Endothelial cell of umbilical vein (primary cell): ENCODE data around the gene NDUFS8. TPM values are rescaled to one million over a fixed set of nuclear protein-coding genes. Genes with fewer than 3 reads are reported as not detected.

Experiments used
- BruUV-seq: library from RNA; stranded (reverse); fragments of 400-500 nt; replicated peaks from 2 replicates; lab custom pipeline; 2021; lab: Mats Ljungman, UMichigan
- CTCF ChIA-PET: fragments of 300-600, 350-600 bp; sonication (Branson Sonifier 250); formaldehyde crosslinking; loops from one replicate; lab custom pipeline; 2021; ENCODE audit warnings: antibody characterized with exemption, inconsistent platforms; lab: Charles Lee
- POLR2A ChIA-PET: fragments of 300-600, 350-600 bp; sonication (Branson Sonifier 250); formaldehyde crosslinking; loops from one replicate; lab custom pipeline; 2021; ENCODE audit warnings: antibody characterized with exemption, inconsistent platforms; lab: Charles Lee
- DNase-seq: peaks from one replicate; pipeline ENCODE4 v3.0.0-alpha.2; 2011; ENCODE audit warnings: low read depth, low spot score
- FAIRE-seq: peaks from 2 replicates; lab custom pipeline; 2011; peaks lifted over from hg19 to GRCh38; lab: Jason Lieb, UNC
- H2AFZ ChIP-seq: 2 replicates; pipeline ENCODE4 v1.6.0; 2012; ENCODE audit warnings: low read depth, low read length, control low read depth, inconsistent platforms
- H3K27ac ChIP-seq: 2 replicates; pipeline ENCODE4 v1.5.1; 2011; ENCODE audit warnings: low read depth, mild to moderate bottlenecking, control low read depth, low read length, moderate library complexity; ENCODE audit not compliant: insufficient read depth
- H3K27me3 ChIP-seq, 2 experiments: 2 replicates each; pipeline versions ENCODE4 v1.6.0 to v1.6.1; 2011; ENCODE audit warnings: low read length in 2 of 2, mixed read lengths in 1 of 2; ENCODE audit not compliant: control insufficient read depth in 2 of 2, insufficient read depth in 2 of 2
- H3K36me3 ChIP-seq, 2 experiments: 2 replicates in 1 of 2; 3 replicates in 1 of 2; pipeline ENCODE4 v1.5.1; 2011; ENCODE audit warnings: low read length in 2 of 2, mild to moderate bottlenecking in 1 of 2, moderate library complexity in 1 of 2; ENCODE audit not compliant: control insufficient read depth in 2 of 2, insufficient read depth in 2 of 2; ENCODE audit errors: extremely low read depth in 1 of 2
- H3K4me1 ChIP-seq: 3 replicates; pipeline ENCODE4 v1.5.1; 2011; ENCODE audit warnings: mild to moderate bottlenecking, low read length; ENCODE audit not compliant: control insufficient read depth, insufficient read depth; ENCODE audit errors: extremely low read depth
- H3K4me2 ChIP-seq: 2 replicates; pipeline ENCODE4 v1.6.1; 2011; ENCODE audit warnings: low read length, control low read depth, mixed read lengths; ENCODE audit not compliant: insufficient read depth
- H3K4me3 ChIP-seq, 3 experiments: fragments of 200-600 bp in 1 of 3; sonication (generic), shearing (Covaris generic) in 1 of 3; replicated peaks in 1 of 3; 2 replicates each; pipeline ENCODE4 v1.5.1; 2011 to 2016; ENCODE audit warnings: control low read depth in 3 of 3, low read length in 3 of 3, mild to moderate bottlenecking in 2 of 3, inconsistent platforms in 1 of 3, low read depth in 1 of 3, moderate library complexity in 1 of 3; ENCODE audit not compliant: insufficient read depth in 1 of 3
- H3K79me2 ChIP-seq: 2 replicates; pipeline ENCODE4 v1.6.0; 2012; ENCODE audit warnings: low read length, inconsistent platforms; ENCODE audit not compliant: control insufficient read depth, insufficient read depth
- H3K9ac ChIP-seq: replicated peaks from 2 replicates; pipeline ENCODE3; 2011; ENCODE audit warnings: low read length, control low read depth; ENCODE audit not compliant: insufficient read depth; ENCODE audit errors: extremely low read depth
- H3K9me1 ChIP-seq: replicated peaks from 3 replicates; pipeline ENCODE4 v1.6.0; 2011; ENCODE audit warnings: mild to moderate bottlenecking, low read length; ENCODE audit not compliant: control insufficient read depth, insufficient read depth; ENCODE audit errors: extremely low read depth
- H3K9me3 ChIP-seq: replicated peaks from 2 replicates; pipeline ENCODE4 v1.5.1; 2012; ENCODE audit warnings: low read length, inconsistent platforms; ENCODE audit not compliant: control insufficient read depth, insufficient read depth
- H4K20me1 ChIP-seq: replicated peaks from 2 replicates; pipeline ENCODE3; 2011; ENCODE audit warnings: mild to moderate bottlenecking, low read length; ENCODE audit not compliant: control insufficient read depth, insufficient read depth; ENCODE audit errors: extremely low read depth
- CTCF ChIP-seq, 2 donors: IDR thresholded peaks; 1 replicate in 1 of 2; 2 replicates in 1 of 2; pipeline ENCODE4 v1.5.1; 2011; ENCODE audit warnings: low read length in 2 of 2, mild to moderate bottlenecking in 2 of 2, moderate library complexity in 2 of 2, control low read depth in 1 of 2, inconsistent platforms in 1 of 2, low read depth in 1 of 2; ENCODE audit not compliant: insufficient read depth in 1 of 2; ENCODE audit errors: extremely low read depth in 1 of 2
- EZH2 ChIP-seq: IDR thresholded peaks from 2 replicates; pipeline ENCODE4 v1.6.1; 2012; ENCODE audit warnings: borderline replicate concordance, low read depth, mild to moderate bottlenecking, moderate library complexity, low read length, inconsistent platforms; ENCODE audit not compliant: severe bottlenecking
- FOS ChIP-seq: IDR thresholded peaks from 2 replicates; pipeline ENCODE4 v1.6.1; 2011; ENCODE audit warnings: mild to moderate bottlenecking, low read length, moderate library complexity, borderline replicate concordance; ENCODE audit not compliant: insufficient read depth
- GATA2 ChIP-seq: IDR thresholded peaks from 2 replicates; pipeline ENCODE4 v1.7.0; 2011; ENCODE audit warnings: low read depth, mild to moderate bottlenecking, moderate library complexity, mixed read lengths, low read length; ENCODE audit not compliant: insufficient read length, insufficient read depth
- JUN ChIP-seq: IDR thresholded peaks from 2 replicates; pipeline ENCODE4 v1.6.1; 2011; ENCODE audit warnings: borderline replicate concordance, low read depth; ENCODE audit not compliant: insufficient read length, insufficient read depth
- MYC ChIP-seq: IDR thresholded peaks from one replicate; pipeline ENCODE4 v1.6.1; 2011; ENCODE audit warnings: mild to moderate bottlenecking, low read depth, low read length
- POLR2A ChIP-seq: IDR thresholded peaks from 2 replicates; pipeline ENCODE4 v1.6.1; 2012; ENCODE audit warnings: low read depth, mild to moderate bottlenecking, control low read depth, low read length
- POLR2AphosphoS5 ChIP-seq: IDR thresholded peaks from 2 replicates; pipeline ENCODE4 v1.6.1; 2012; ENCODE audit warnings: low read depth, mild to moderate bottlenecking, control low read depth, low read length, moderate library complexity; ENCODE audit not compliant: insufficient read depth
- dilution Hi-C: fragments of 300-500 bp; cut with MboI; formaldehyde crosslinking; loops from one replicate; pipeline ENCODE4 v1.15.0; 2019; ENCODE audit warnings: low sequenced_read_pairs; ENCODE audit not compliant: extremely low pct_ligation_motif_present
- intact Hi-C: fragments of 100-400 bp; cut with micrococcal nuclease; formaldehyde crosslinking; loops from one replicate; pipeline ENCODE4 v1.10.0; 2022
- polyA plus RNA-seq, 4 experiments: library from polyadenylated mRNA; depleted of rRNA in 3 of 4; stranded (reverse) in 3 of 4; unstranded in 1 of 4; fragments of >200 nt; gene quantifications; 2 replicates each; pipeline versions ENCODE4 v1.2.1 to v1.2.3, GENCODE V29; 2011 to 2012; ENCODE audit warnings: missing spikeins in 1 of 4
- total RNA-seq: library from RNA; stranded (reverse); gene quantifications from 2 replicates; pipeline ENCODE4 v1.2.3, GENCODE V29; 2021
- TF ChIP-seq, protein P1 (sequence below): IDR thresholded peaks from 2 replicates; pipeline ENCODE4 v1.6.1; 2011; ENCODE audit not compliant: insufficient read depth, insufficient read length

NDUFS8 gene
- total and polyA plus RNA-seq, 2 donors (not counting 3 experiments of a cell fraction or from before 2014, with no cell fraction given), result 166 to 170 TPM

DNA sequence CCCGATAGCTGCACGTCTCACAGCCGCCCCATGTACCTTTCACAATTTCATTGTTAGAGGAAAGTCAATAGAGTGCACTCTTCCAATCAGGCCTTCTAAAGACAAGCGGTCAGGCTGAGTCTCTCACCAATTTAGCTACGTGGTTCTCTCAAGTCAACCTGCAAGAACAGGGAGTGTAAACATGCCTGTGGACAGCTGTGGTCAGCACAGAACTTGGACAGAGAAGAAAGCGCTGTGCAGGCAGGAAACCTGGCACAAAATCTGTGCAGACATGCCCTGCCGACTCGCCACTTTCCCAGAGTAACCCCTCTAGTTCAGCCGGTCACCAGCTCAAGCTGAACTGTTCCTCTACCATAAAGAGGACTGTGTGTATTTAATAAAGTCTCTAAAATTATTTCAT is 51.2 kb downstream of the NDUFS8 start:
- FAIRE-seq (no peak), DNase-seq (no peak)
- Histone ChIP-seq H3K4me3 (no peak overlapping the region), H3K9me1 (no peaks in the 10 kb centered on the region), H3K27ac (no peak overlapping the region), H3K9ac (no peak overlapping the region), H3K79me2 (no peaks in the 10 kb centered on the region), H4K20me1 (no peaks in the 10 kb centered on the region), H3K4me2 (no peak overlapping the region), H3K4me1 (no peaks in the 10 kb centered on the region), H3K9me3 (no peaks in the 10 kb centered on the region), H3K27me3 (no peaks in the 10 kb centered on the region), H3K36me3 (peaks cover 0 to 9% of the 10 kb centered on the region in 2 experiments), H2AFZ (no peak overlapping the region)
- POLR2A ChIA-PET, result no interaction called here
- dilution Hi-C loops, result no loop called here
- CTCF ChIA-PET, result interaction anchor here (1.1 to 1.3 kb wide), 2 partner anchors 57 to 90 kb away, joined by 3 to 4 read pairs; no protein-coding TSS in a partner anchor
- TF ChIP-seq MYC, result no peak
- TF ChIP-seq, protein P1, sequence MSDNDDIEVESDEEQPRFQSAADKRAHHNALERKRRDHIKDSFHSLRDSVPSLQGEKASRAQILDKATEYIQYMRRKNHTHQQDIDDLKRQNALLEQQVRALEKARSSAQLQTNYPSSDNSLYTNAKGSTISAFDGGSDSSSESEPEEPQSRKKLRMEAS, result no peak
- no peak for TF ChIP-seq GATA2
- TF ChIP-seq EZH2, result no peak
- no peak for TF ChIP-seq POLR2A
- TF ChIP-seq FOS, result no peak
- TF ChIP-seq POLR2AphosphoS5, result no peak
- TF ChIP-seq CTCF (IDR thresholded peaks at IDR 0.05; ENCODE audit: extremely low read depth in 1 of 2, insufficient read depth in 1 of 2, low read depth in 1 of 2, low read length in 2 of 2), result no peak
- TF ChIP-seq JUN, result no peak
- no TSS peak for BruUV-seq
- intact Hi-C loops, result no loop called here
